GM18951 (cell line): ENCODE data around the gene ACTN4.

Experiments
- POLR2A ChIP-seq: IDR thresholded peaks from 4 replicates; pipeline ENCODE4 v1.6.1; 2011; ENCODE audit warnings: mild to moderate bottlenecking; ENCODE audit not compliant: insufficient read length, insufficient read depth; ENCODE audit errors: extremely low read depth
- in situ Hi-C: fragments of 300-500 bp; cut with MboI; formaldehyde crosslinking; loops from one replicate; pipeline ENCODE4 v1.12.0; 2022; ENCODE audit warnings: low sequenced_read_pairs, mixed read lengths, inconsistent platforms; ENCODE audit not compliant: unreplicated experiment

Gene ACTN4

DNA sequence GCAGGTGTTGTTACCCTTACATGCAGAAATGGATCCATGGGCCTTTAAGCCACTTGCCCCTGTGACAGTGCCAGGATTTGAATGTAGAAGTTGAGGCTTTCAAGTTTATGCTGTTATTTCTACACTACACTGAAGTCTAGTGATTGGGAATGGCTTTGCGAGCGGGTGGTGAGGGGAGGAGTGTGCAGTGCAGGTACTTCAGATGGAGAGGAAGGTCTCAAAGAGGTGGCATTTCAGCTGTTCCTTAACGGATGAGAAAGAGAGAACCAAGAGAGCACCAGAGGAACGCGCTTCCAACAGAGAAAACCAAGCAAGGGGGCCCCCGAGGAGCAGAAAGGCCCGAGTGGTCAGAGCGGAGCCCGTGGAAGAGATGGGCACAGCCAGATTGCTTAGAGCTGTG is 13.3 kb downstream of the ACTN4 start:
- in situ Hi-C loops = no loop called here
- TF ChIP-seq POLR2A = no peak

DNA sequence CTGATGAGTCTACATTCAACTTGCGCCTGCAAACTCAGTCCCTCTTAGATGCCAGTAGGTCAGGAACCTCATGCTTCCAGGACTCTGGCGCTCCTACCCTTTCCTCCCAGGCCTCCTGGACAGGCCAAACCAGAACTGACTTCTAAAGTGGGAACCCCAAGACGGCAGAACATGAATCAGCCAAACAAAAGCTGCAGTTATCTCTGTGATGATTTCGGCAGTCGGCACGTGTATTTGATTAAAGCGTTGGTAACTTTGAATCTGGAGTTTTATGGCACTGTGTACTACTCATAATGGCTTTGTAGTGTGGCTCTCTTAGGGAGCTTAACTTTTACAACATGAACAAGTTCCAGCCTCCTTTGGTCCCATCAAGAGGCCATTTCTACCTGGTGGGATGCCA is 13.7 kb downstream of the ACTN4 start:
- no peak for TF ChIP-seq POLR2A

GRCh38 chr19:38661996-38662395 is 14.5 kb downstream of the ACTN4 start:
- TF ChIP-seq POLR2A = no peak

More for the DNA sequence above, 13.7 kb downstream of the ACTN4 start:
- in situ Hi-C loops = no loop called here

GRCh38 chr19:38662537-38663155 is 15.2 kb downstream of the ACTN4 start:
- TF ChIP-seq POLR2A = no peak
- in situ Hi-C loops = no loop called here

More at GRCh38 chr19:38661996-38662395, 14.5 kb downstream of the ACTN4 start:
- in situ Hi-C loops = no loop called here

- in situ Hi-C loops = no loop called here
Measured at GRCh38 chr19:38663156-38663651, 15.8 kb downstream of the ACTN4 start.

GRCh38 chr19:38663957-38664502 is 16.6 kb downstream of the ACTN4 start:
- in situ Hi-C loops = no loop called here
- no peak for TF ChIP-seq POLR2A

More at GRCh38 chr19:38663156-38663651, 15.8 kb downstream of the ACTN4 start:
- no peak for TF ChIP-seq POLR2A

DNA sequence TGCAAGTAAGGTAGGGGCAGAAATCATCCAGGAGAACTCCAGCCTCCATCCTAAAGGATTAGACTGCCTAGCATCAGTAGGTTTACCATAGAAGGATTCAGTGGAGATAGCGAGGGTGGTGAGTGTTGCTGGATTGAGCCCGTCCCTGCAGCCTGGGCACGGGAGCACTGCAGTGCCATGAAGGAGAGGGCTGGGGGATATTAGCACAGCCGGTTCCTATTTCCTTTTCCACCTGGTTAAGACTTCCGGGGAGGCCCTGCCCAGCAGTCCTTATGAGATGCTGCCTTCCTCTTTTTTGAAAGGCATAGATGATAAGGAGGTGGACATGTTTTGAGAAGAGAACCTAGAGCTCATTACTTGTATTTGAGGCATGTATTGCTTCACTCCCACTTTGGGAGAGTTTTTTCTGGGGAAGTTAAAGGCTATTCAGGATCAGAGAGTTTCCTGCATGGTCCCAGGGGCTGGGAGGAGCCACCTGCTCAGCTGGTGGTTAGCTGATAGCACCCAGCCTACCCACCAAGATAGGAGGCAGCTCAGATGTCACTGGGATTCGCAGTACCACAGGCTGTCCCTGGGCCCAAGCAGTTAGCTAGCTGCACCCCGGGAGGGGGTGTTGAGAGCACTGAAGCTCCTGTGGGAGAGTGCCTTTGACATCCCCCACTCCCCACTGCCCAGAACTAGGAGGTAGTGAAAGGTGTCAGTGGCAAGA is 17.2 kb downstream of the ACTN4 start:
- no peak for TF ChIP-seq POLR2A
- in situ Hi-C loops = no loop called here

- no peak for TF ChIP-seq POLR2A
- in situ Hi-C loops = no loop called here
Measured at GRCh38 chr19:38665219-38665931, 17.9 kb downstream of the ACTN4 start.

DNA sequence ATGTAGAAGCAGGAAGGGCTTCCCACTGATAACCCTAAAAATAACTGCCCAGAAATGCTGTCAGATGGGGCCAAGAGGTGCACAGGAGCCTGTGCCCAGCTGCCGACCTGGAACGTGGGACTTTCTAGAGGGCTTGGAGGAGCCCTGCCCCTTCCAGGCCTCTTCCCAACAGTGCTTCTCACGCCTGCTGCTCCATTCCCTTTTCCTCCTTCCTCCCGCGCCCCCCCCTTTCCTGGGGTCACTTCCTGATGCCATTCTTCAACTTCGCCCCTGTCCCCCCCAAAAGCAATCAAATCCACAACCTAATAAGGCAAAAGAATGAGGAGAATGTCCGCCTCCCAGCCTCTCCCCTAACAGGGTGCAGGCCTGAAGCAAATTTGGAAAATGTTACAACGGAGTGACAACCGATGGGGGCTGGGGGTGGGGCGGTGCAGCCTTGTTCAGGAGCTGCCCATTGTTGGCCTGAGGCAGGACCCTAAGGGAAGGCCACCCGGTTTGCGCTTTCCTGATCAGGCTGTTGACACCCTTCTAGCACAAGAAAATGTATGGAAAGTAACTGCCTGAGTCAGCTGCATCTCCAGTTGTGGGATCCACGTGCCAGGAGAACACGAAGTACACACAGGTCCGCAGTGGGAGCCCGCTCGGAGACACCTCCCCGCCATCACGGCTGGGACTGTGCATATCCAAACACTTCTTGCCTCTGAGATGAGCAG is 18.7 kb downstream of the ACTN4 start:
- TF ChIP-seq POLR2A = no peak
- in situ Hi-C loops = no loop called here

DNA sequence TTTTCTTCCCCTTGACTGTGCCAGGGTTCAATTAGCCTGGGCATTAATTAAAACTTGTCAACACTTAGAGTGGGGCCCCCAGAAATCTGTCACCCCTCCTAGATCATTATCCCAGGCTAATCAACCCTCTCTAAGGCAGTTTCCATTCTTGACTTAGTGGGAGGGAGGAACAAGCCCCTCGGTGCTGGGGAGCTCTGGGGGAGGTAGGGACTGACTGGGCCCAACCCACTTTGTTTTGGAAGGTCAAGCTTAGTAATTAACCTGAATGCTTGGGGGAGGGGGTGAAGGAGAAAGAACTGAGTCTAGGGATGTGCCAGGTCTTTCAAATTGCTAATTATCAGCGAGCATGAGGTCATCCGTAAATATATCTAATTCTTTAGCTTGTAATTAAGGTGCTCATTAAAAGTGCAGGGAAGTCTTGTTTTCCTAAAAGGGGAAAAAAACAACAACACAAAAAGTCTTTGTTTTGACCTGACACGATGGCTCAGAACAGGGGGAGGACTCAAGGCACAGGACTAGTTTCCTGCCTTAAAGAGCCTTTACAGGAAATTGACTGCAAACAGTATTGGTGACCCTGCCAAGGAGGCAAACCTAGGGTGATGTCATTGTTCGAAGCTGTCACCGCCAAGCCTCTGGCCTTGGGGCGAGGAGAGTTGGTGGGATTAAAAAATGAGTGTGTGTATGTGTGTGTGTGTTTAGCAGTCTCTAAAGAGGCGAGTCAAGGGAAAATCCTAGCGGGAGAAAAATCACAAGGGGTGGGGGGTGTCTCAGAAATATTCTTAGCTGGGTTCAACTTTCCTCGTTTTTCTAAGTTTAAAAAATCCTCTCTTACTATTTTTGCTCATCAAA is 19.4 kb downstream of the ACTN4 start:
- TF ChIP-seq POLR2A = no peak
- in situ Hi-C loops = no loop called here

DNA sequence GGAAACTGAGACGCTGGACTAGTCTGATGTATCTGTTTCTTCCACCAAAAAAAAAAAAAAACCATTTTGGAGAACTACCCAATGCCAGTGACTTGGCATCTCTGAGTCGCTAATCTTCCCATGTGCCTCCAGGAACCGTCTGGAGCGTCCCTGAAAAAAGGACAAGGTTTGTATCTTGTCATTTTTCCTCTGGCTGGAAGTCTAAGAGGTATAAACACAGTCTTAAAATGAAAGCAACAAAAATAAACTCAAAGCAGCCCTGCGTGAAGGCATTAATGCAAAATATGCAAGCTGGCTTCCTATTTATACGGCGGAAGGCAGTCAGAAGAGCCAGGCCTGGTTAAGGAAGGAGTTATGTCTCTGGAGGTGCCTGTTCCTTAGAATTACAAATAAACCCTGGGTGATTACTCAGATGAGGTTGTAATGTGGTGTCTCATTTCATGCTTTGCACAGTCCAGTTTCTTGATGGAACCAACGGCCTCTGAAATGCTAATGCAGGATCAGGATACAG is 20.3 kb downstream of the ACTN4 start:
- in situ Hi-C loops = no loop called here
- TF ChIP-seq POLR2A = no peak

DNA sequence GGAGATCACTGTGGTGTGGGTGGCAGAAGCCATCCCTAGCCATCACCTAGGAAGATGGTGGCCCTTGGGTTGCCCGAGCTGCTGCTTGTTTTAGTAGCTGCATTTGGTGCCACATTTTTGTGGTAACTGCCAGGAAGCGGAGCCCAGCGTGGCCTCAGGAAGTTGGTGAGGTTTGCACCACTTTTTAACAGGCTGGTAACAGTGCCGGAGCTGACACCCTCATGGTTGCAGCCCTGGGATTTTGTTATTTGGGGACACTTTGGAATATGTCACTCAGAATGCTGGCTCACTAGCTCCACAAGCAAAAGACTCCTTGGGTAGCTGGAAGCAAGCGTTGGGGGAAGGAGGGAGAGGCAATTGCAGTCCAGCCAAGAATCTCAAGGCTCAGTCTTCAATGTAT is 22.1 kb downstream of the ACTN4 start:
- TF ChIP-seq POLR2A = no peak
- in situ Hi-C loops = no loop called here
